Measurements from ENCODE around the gene DLG2.
"Not testable (repeated sequence)": the region's sequence is repeated elsewhere in the genome, so short reads cannot be mapped to it uniquely, and the experiment has no call there.

Gene DLG2

DNA sequence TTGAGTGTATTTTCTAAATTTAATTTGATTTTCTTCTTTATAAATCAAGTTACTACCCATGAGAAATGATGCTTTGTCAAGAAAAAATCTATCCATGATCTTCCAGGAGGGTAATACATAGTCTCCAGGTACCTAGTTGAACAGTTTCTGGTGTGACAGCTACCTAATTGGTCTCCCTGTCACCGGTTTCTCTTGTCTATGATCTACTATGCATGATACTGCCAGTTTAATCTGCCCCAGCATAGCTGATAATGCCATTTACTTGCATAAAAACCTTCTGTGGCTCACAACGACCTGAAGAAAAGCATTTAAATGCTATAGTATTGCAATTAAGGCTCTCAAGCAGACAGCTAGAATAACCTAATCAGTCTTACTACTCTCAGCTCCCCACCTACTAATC, 349.5 kb downstream of the DLG2 start:
- no peaks in the 10 kb centered on the region for H3K4me1 ChIP-seq (ENCODE audit: low read length)
- TF ChIP-seq EZH2phosphoT487 (IDR thresholded peaks at IDR 0.05; ENCODE audit: low read length) = no peak
- TF ChIP-seq, protein P1, sequence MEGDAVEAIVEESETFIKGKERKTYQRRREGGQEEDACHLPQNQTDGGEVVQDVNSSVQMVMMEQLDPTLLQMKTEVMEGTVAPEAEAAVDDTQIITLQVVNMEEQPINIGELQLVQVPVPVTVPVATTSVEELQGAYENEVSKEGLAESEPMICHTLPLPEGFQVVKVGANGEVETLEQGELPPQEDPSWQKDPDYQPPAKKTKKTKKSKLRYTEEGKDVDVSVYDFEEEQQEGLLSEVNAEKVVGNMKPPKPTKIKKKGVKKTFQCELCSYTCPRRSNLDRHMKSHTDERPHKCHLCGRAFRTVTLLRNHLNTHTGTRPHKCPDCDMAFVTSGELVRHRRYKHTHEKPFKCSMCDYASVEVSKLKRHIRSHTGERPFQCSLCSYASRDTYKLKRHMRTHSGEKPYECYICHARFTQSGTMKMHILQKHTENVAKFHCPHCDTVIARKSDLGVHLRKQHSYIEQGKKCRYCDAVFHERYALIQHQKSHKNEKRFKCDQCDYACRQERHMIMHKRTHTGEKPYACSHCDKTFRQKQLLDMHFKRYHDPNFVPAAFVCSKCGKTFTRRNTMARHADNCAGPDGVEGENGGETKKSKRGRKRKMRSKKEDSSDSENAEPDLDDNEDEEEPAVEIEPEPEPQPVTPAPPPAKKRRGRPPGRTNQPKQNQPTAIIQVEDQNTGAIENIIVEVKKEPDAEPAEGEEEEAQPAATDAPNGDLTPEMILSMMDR (IDR thresholded peaks at IDR 0.05; ENCODE audit: low read length) = no peak
- no peaks in the 10 kb centered on the region for H3K79me2 ChIP-seq (ENCODE audit: low read length)
- no peaks in the 10 kb centered on the region for H3K9me2 ChIP-seq (replicated peaks; ENCODE audit: insufficient read depth, low read length)
- no peaks in the 10 kb centered on the region for H3K9me3 ChIP-seq (replicated peaks; ENCODE audit: insufficient read depth, low read length)
- H2AFZ ChIP-seq (ENCODE audit: low read length) = no peak overlapping the region
- DNase-seq = no peak
- no peak overlapping the region for H3K4me3 ChIP-seq (ENCODE audit: low read length)
- no peaks in the 10 kb centered on the region for H3F3A ChIP-seq (ENCODE audit: insufficient read depth, low read length)
- no peak overlapping the region for H3K9ac ChIP-seq (ENCODE audit: low read length)
- H4K20me1 ChIP-seq (ENCODE audit: insufficient read depth, low read length) = no peaks in the 10 kb centered on the region
- no peaks in the 10 kb centered on the region for H3K27me3 ChIP-seq (replicated peaks; ENCODE audit: insufficient read depth, low read length)
- no peak overlapping the region for H3K4me2 ChIP-seq (ENCODE audit: low read depth, low read length)
- no peaks in the 10 kb centered on the region for H3K36me3 ChIP-seq (replicated peaks; ENCODE audit: insufficient read depth, low read length)
- H3K27ac ChIP-seq (ENCODE audit: low read length) = no peak overlapping the region

DNA sequence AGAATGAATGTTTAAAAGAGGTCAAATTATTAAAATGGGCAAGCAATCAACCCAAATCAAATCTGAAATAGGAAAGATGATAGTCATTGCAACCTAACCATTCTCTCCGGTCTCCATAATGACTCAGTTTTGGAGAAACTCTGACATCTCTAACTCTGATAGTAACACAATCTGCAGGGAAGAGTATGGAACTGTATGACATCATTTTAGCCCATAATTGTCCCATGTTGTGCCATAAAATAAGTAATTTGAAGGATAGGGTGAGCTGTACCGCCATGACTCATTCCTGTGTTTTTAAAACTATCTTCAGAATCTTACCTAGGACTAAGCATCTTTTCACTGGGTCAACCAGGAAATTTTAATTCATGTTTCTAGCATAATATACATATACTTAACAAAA, 350.8 kb downstream of the DLG2 start:
- Histone ChIP-seq H3K36me3 (replicated peaks; ENCODE audit: insufficient read depth, low read length) (no peaks in the 10 kb centered on the region), H3K9me2 (replicated peaks; ENCODE audit: insufficient read depth, low read length) (no peaks in the 10 kb centered on the region), H3K4me2 (ENCODE audit: low read depth, low read length) (no peak overlapping the region), H3K4me1 (ENCODE audit: low read length) (no peaks in the 10 kb centered on the region), H2AFZ (ENCODE audit: low read length) (no peak overlapping the region), H3K9ac (ENCODE audit: low read length) (no peak overlapping the region), H3F3A (ENCODE audit: insufficient read depth, low read length) (no peaks in the 10 kb centered on the region), H4K20me1 (ENCODE audit: insufficient read depth, low read length) (no peaks in the 10 kb centered on the region), H3K27me3 (replicated peaks; ENCODE audit: insufficient read depth, low read length) (no peaks in the 10 kb centered on the region), H3K4me3 (ENCODE audit: low read length) (no peak overlapping the region), H3K79me2 (ENCODE audit: low read length) (no peaks in the 10 kb centered on the region), H3K27ac (ENCODE audit: low read length) (no peak overlapping the region), H3K9me3 (replicated peaks; ENCODE audit: insufficient read depth, low read length) (no peaks in the 10 kb centered on the region)
- TF ChIP-seq EZH2phosphoT487 (IDR thresholded peaks at IDR 0.05; ENCODE audit: low read length) = no peak
- TF ChIP-seq, protein P1 (IDR thresholded peaks at IDR 0.05; ENCODE audit: low read length) = no peak
- TF ChIP-seq EZH2 (optimal IDR thresholded peaks at IDR 0.05; ENCODE audit: low read depth, low read length) = no peak
- DNase-seq = no peak

DNA sequence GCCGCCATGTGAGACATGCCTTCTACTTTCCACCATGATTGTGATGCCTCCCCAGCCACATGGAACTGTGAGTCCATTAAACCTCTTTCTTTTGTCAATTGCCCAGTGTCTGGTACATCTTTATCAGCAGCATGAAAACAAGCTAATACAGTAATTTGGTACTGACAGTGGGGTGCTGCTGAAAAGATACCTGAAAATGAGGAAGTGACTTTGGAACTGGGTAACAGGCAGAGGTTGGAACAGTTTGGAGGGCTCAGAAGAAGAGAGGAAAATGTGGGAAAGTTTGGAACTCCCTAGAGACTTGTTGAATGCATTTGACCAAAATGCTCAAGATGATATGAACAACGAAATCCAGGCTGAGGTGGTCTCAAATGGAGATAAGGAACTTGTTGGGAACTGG, 356.8 kb downstream of the DLG2 start:
- not testable (repeated sequence) for H4K20me1 ChIP-seq (ENCODE audit: insufficient read depth, low read length); H3K27ac ChIP-seq (ENCODE audit: low read length); H3K9me2 ChIP-seq (replicated peaks; ENCODE audit: insufficient read depth, low read length); H3K9ac ChIP-seq (ENCODE audit: low read length); H3F3A ChIP-seq (ENCODE audit: insufficient read depth, low read length); H3K4me2 ChIP-seq (ENCODE audit: low read depth, low read length); H3K79me2 ChIP-seq (ENCODE audit: low read length); H3K4me3 ChIP-seq (ENCODE audit: low read length); H3K9me3 ChIP-seq (replicated peaks; ENCODE audit: insufficient read depth, low read length); H3K36me3 ChIP-seq (replicated peaks; ENCODE audit: insufficient read depth, low read length); DNase-seq; H3K27me3 ChIP-seq (replicated peaks; ENCODE audit: insufficient read depth, low read length); H2AFZ ChIP-seq (ENCODE audit: low read length); H3K4me1 ChIP-seq (ENCODE audit: low read length)

DNA sequence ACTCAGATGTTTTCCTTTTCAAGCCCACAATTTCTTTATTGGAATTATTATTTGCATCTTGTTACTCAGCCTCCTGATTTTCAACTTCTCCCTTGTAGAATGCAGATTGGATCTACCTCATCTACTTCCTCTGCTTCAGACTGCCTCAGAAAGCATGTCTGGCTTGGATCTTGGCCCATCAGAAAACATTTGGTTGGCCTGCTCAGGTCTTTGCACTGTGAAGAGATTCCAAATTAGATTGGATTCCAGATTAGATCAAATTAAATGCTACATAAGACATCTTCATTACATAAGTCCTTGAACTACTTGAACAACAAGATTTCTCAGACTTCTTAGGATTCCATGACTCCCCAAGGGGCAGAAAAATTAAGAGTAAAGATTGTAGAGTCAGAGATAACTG, 358.0 kb downstream of the DLG2 start:
- Histone ChIP-seq H4K20me1 (ENCODE audit: insufficient read depth, low read length) (no peaks in the 10 kb centered on the region), H3K9me3 (replicated peaks; ENCODE audit: insufficient read depth, low read length) (no peaks in the 10 kb centered on the region), H3K79me2 (ENCODE audit: low read length) (no peaks in the 10 kb centered on the region), H3K4me2 (ENCODE audit: low read depth, low read length) (no peak overlapping the region), H3K9ac (ENCODE audit: low read length) (no peak overlapping the region), H3K27ac (ENCODE audit: low read length) (no peak overlapping the region), H2AFZ (ENCODE audit: low read length) (no peak overlapping the region), H3K27me3 (replicated peaks; ENCODE audit: insufficient read depth, low read length) (no peaks in the 10 kb centered on the region), H3K4me3 (ENCODE audit: low read length) (no peak overlapping the region), H3K36me3 (replicated peaks; ENCODE audit: insufficient read depth, low read length) (no peaks in the 10 kb centered on the region), H3K4me1 (ENCODE audit: low read length) (no peaks in the 10 kb centered on the region), H3K9me2 (replicated peaks; ENCODE audit: insufficient read depth, low read length) (no peaks in the 10 kb centered on the region), H3F3A (ENCODE audit: insufficient read depth, low read length) (no peaks in the 10 kb centered on the region)
- TF ChIP-seq, protein P1 (IDR thresholded peaks at IDR 0.05; ENCODE audit: low read length) = no peak
- TF ChIP-seq EZH2 (optimal IDR thresholded peaks at IDR 0.05; ENCODE audit: low read depth, low read length) = no peak
- TF ChIP-seq EZH2phosphoT487 (IDR thresholded peaks at IDR 0.05; ENCODE audit: low read length) = no peak
- no peak for DNase-seq

All from MM.1S (cell line).